HL-60 (cell line): ENCODE measurements around the gene GLI3.

Experiments used
- DNase-seq, 2 experiments: peaks; one replicate each; pipeline ENCODE4 v3.0.0-alpha.2; 2010 to 2020; ENCODE audit warnings: low read depth in 1 of 2, low spot score in 1 of 2
- H3K27ac ChIP-seq: fragments of 250-450 bp; sonication (Bioruptor Pico); replicated peaks from 2 replicates; pipeline ENCODE4 v1.5.1; 2020; ENCODE audit warnings: mild to moderate bottlenecking, moderate library complexity
- H3K27me3 ChIP-seq: fragments of 250-450 bp; sonication (Bioruptor Pico); 2 replicates; pipeline ENCODE4 v1.5.1; 2021; ENCODE audit warnings: mild to moderate bottlenecking, moderate library complexity; ENCODE audit not compliant: insufficient read depth, poor library complexity, severe bottlenecking
- H3K4me3 ChIP-seq: replicated peaks from 2 replicates; pipeline ENCODE4 v1.5.1; 2011; ENCODE audit warnings: mild to moderate bottlenecking, control low read depth, low read length; ENCODE audit not compliant: insufficient read depth
- CTCF ChIP-seq: IDR thresholded peaks from one replicate; pipeline ENCODE4 v1.5.1; 2011; ENCODE audit warnings: low read length, control low read depth, inconsistent platforms; ENCODE audit not compliant: insufficient read depth
- GABPA ChIP-seq: IDR thresholded peaks from 2 replicates; pipeline ENCODE4 v1.6.1; 2012; ENCODE audit warnings: low read depth
- POLR2AphosphoS5 ChIP-seq: IDR thresholded peaks from 2 replicates; pipeline ENCODE4 v1.6.1; 2012; ENCODE audit warnings: low read depth
- SPI1 ChIP-seq: IDR thresholded peaks from 2 replicates; pipeline ENCODE4 v1.6.1; 2012; ENCODE audit warnings: low read depth, mild to moderate bottlenecking, borderline replicate concordance
- TF ChIP-seq, protein P1 (sequence below): IDR thresholded peaks from 2 replicates; pipeline ENCODE4 v1.6.1; 2012; ENCODE audit warnings: low read depth; ENCODE audit not compliant: insufficient replicate concordance

The GLI3 gene

DNA sequence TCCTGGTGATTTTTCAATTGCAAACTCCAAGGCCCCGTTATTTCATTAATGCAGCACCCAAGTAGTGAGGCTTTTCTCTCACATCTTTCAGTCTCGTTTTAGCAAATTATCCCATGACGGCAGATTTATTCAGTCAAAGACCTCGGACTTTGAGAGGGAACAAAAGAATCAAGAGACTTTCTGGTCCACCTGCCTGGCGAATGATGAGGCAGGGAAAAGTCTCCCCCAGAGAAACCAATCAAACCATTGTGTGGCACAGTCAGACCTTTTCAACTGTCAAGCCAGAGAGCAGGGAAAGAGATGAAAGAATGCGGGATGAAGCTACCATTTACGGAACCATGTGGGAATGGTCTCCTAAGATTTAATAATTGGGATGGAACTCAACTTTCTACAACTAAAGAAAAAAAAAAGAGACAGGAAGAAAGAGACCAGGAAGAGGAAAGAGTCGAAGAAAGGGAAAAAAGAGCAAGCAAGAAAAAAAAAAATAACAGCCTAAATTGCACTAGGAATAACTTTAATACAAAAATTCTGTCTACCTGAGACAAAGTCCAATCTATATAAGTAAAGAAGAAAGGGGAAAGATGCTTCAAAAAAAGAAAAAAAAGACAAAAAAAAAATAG lies 22.8 kb downstream of the GLI3 start:
- Histone ChIP-seq H3K4me3 (no peak overlapping the region), H3K27ac (no peak overlapping the region)
- TF ChIP-seq GABPA, result no peak
- TF ChIP-seq SPI1, result no peak
- TF ChIP-seq CTCF, result no peak
- TF ChIP-seq POLR2AphosphoS5, result no peak
- TF ChIP-seq, protein P1, sequence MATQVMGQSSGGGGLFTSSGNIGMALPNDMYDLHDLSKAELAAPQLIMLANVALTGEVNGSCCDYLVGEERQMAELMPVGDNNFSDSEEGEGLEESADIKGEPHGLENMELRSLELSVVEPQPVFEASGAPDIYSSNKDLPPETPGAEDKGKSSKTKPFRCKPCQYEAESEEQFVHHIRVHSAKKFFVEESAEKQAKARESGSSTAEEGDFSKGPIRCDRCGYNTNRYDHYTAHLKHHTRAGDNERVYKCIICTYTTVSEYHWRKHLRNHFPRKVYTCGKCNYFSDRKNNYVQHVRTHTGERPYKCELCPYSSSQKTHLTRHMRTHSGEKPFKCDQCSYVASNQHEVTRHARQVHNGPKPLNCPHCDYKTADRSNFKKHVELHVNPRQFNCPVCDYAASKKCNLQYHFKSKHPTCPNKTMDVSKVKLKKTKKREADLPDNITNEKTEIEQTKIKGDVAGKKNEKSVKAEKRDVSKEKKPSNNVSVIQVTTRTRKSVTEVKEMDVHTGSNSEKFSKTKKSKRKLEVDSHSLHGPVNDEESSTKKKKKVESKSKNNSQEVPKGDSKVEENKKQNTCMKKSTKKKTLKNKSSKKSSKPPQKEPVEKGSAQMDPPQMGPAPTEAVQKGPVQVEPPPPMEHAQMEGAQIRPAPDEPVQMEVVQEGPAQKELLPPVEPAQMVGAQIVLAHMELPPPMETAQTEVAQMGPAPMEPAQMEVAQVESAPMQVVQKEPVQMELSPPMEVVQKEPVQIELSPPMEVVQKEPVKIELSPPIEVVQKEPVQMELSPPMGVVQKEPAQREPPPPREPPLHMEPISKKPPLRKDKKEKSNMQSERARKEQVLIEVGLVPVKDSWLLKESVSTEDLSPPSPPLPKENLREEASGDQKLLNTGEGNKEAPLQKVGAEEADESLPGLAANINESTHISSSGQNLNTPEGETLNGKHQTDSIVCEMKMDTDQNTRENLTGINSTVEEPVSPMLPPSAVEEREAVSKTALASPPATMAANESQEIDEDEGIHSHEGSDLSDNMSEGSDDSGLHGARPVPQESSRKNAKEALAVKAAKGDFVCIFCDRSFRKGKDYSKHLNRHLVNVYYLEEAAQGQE, result no peak

DNA sequence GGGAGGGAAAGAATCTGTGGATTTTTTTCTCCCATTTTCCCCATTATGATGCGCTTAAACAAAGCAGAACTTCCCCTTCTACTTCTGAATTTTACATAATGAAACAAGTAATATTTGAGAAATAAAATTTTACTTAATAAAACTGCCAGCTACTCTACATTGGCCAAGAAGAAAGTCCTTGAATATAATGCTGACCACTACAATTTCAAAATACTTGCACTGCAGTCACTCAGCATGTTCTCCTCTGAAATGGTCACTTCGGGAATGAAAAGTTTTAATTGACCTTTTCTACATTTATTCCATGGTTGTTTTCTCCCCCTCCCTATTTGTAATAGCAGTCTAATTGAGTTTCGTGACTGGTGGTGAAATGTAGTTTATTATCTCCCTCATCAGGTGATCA lies 23.9 kb downstream of the GLI3 start:
- Histone ChIP-seq H3K27ac (no peak overlapping the region), H3K27me3 (peaks cover 3% of the 10 kb centered on the region), H3K4me3 (no peak overlapping the region)
- TF ChIP-seq CTCF (no peak), SPI1 (no peak), GABPA (no peak), POLR2AphosphoS5 (no peak)
- TF ChIP-seq, protein P1, result no peak
- DNase-seq, result no peak

More for the DNA sequence above, 22.8 kb downstream of the GLI3 start:
- DNase-seq, result no peak
- H3K27me3 ChIP-seq, result peaks cover 3% of the 10 kb centered on the region

DNA sequence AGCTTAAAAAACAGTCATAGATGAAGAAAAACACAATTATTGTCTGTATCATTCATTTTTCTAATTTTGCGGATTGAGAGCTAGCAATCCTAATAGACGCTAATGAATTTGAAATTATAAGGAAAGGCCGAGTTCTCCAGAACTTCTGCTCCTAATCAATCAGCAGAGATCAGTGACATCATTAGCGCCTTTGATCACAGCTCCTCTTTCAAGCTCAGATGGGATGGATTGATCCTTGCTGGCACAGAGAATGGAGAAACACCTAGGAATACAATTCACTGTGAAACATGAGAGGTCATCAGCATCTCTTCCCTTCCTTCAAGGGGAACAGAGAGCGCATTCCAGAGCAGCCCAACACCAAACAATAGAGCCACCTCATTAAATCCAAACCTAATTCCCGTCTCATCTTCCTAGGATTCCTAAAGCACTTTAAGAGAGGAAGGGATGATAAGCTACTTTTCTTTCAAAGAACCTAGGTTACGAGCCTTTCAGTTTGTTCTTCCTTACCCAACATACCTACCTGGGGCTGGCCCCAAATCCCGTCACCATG lies 24.4 kb downstream of the GLI3 start:
- Histone ChIP-seq H3K27ac (no peak overlapping the region), H3K4me3 (no peak overlapping the region), H3K27me3 (peaks cover 3% of the 10 kb centered on the region)
- no peak for DNase-seq
- TF ChIP-seq, protein P1, result no peak
- TF ChIP-seq POLR2AphosphoS5 (no peak), CTCF (no peak), SPI1 (no peak), GABPA (no peak)
